Loucy (cell line): ENCODE results near the gene SAFB2.

Experiments
- H2AFZ ChIP-seq: fragments of 200-600 bp; sonication (generic); 2 replicates; pipeline ENCODE4 v1.6.0; 2016; ENCODE audit warnings: antibody characterized with exemption, mild to moderate bottlenecking, low read length, moderate library complexity
- H3F3A ChIP-seq: fragments of 200-600 bp; 2 replicates; pipeline ENCODE4 v1.6.0; 2016; ENCODE audit warnings: antibody characterized with exemption, low read depth, mild to moderate bottlenecking
- H3K27me3 ChIP-seq: fragments of 200-600 bp; sonication (generic); 2 replicates; pipeline ENCODE4 v1.6.1; 2014; ENCODE audit warnings: low read length, mild to moderate bottlenecking; ENCODE audit not compliant: insufficient read depth, poor library complexity, severe bottlenecking
- H3K36me3 ChIP-seq: fragments of 200-600 bp; sonication (generic); 2 replicates; pipeline ENCODE4 v1.6.1; 2016; ENCODE audit warnings: low read length; ENCODE audit not compliant: insufficient read depth
- H3K4me1 ChIP-seq: fragments of 200-600 bp; sonication (generic); 2 replicates; pipeline ENCODE4 v1.5.1; 2014; ENCODE audit warnings: low read length, mild to moderate bottlenecking; ENCODE audit not compliant: insufficient read depth, poor library complexity, severe bottlenecking
- H3K4me2 ChIP-seq: fragments of 200-600 bp; sonication (generic); 2 replicates; pipeline ENCODE4 v1.6.0; 2014; ENCODE audit warnings: antibody characterized with exemption, low read length, low read depth, mild to moderate bottlenecking; ENCODE audit not compliant: poor library complexity, severe bottlenecking
- H3K4me3 ChIP-seq: fragments of 200-600 bp; sonication (generic); 2 replicates; pipeline ENCODE4 v1.5.1; 2014; ENCODE audit warnings: low read length, mild to moderate bottlenecking, mixed read lengths; ENCODE audit not compliant: poor library complexity, severe bottlenecking
- H3K79me2 ChIP-seq: fragments of 200-600 bp; sonication (generic); 2 replicates; pipeline ENCODE4 v1.6.1; 2014; ENCODE audit warnings: low read length; ENCODE audit not compliant: insufficient read depth
- H3K9ac ChIP-seq: fragments of 200-600 bp; sonication (generic); 2 replicates; pipeline ENCODE4 v1.6.0; 2014; ENCODE audit warnings: mild to moderate bottlenecking, low read depth, low read length, moderate library complexity; ENCODE audit not compliant: poor library complexity, severe bottlenecking
- H3K9me2 ChIP-seq: fragments of 200-600 bp; sonication (generic); replicated peaks from 2 replicates; pipeline ENCODE4 v1.6.1; 2016; ENCODE audit warnings: low read depth, low read length, mixed read lengths
- H3K9me3 ChIP-seq: fragments of 200-600 bp; sonication (generic); 2 replicates; pipeline ENCODE4 v1.6.1; 2014; ENCODE audit warnings: mild to moderate bottlenecking, antibody characterized with exemption, low read length, low read depth; ENCODE audit not compliant: insufficient read depth
- H4K20me1 ChIP-seq: fragments of 200-600 bp; sonication (generic); 2 replicates; pipeline ENCODE4 v1.6.0; 2014; ENCODE audit warnings: antibody characterized with exemption, low read length, mild to moderate bottlenecking; ENCODE audit not compliant: insufficient read depth, poor library complexity, severe bottlenecking
- EZH2phosphoT487 ChIP-seq: fragments of 200-600 bp; IDR thresholded peaks from 2 replicates; pipeline ENCODE4 v1.6.1; 2018; ENCODE audit warnings: antibody characterized with exemption, mild to moderate bottlenecking, moderate library complexity, borderline replicate concordance
- TF ChIP-seq, protein P1 (sequence below): fragments of 200-600 bp; sonication (generic); conservative IDR thresholded peaks from 2 replicates; pipeline ENCODE4 v1.5.1; 2014; ENCODE audit warnings: mild to moderate bottlenecking, antibody characterized with exemption, low read length

The SAFB2 gene

DNA sequence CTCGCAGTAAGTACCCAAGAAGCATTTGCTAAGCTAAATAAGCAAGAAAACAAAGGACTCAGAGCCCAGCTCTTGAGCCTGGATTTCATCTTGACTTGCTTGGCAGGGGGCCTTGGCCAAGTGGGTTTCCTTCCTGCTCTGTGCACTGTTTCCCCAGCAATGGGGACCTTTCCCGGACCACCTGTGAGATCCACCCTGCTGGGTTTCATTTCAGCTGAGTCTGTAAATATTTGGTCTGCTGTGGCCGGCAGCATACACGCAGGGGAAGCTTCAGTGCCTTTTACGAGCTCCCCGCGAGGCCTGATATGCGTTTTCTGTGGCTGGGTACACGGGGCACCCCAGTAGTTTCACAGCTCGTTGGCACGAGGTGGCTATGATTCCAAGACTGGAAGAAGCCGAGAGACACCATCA lies 42.4 kb downstream of the SAFB2 start:
- H3K9me3 ChIP-seq = no peaks in the 10 kb centered on the region
- no peaks in the 10 kb centered on the region for H4K20me1 ChIP-seq
- no peaks in the 10 kb centered on the region for H3F3A ChIP-seq
- no peak overlapping the region for H2AFZ ChIP-seq
- H3K9me2 ChIP-seq = no peaks in the 10 kb centered on the region
- H3K4me2 ChIP-seq = peak overlapping the region; percentile 52
- no peaks in the 10 kb centered on the region for H3K27me3 ChIP-seq
- peaks cover 16% of the 10 kb centered on the region for H3K4me1 ChIP-seq
- H3K4me3 ChIP-seq = peak overlapping the region; percentile 22
- no peaks in the 10 kb centered on the region for H3K79me2 ChIP-seq
- TF ChIP-seq, protein P1, sequence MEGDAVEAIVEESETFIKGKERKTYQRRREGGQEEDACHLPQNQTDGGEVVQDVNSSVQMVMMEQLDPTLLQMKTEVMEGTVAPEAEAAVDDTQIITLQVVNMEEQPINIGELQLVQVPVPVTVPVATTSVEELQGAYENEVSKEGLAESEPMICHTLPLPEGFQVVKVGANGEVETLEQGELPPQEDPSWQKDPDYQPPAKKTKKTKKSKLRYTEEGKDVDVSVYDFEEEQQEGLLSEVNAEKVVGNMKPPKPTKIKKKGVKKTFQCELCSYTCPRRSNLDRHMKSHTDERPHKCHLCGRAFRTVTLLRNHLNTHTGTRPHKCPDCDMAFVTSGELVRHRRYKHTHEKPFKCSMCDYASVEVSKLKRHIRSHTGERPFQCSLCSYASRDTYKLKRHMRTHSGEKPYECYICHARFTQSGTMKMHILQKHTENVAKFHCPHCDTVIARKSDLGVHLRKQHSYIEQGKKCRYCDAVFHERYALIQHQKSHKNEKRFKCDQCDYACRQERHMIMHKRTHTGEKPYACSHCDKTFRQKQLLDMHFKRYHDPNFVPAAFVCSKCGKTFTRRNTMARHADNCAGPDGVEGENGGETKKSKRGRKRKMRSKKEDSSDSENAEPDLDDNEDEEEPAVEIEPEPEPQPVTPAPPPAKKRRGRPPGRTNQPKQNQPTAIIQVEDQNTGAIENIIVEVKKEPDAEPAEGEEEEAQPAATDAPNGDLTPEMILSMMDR = no peak
- no peak for TF ChIP-seq EZH2phosphoT487
- H3K36me3 ChIP-seq = peaks cover 3% of the 10 kb centered on the region; the same call in 1 of the 2 replicates
- H3K9ac ChIP-seq = peak overlapping the region; percentile 56

GRCh38 chr19:5579697-5580096 lies 42.9 kb downstream of the SAFB2 start:
- Histone ChIP-seq H3K79me2 (no peaks in the 10 kb centered on the region), H3K9me2 (no peaks in the 10 kb centered on the region), H2AFZ (no peak overlapping the region), H3K9ac (peak overlapping the region; percentile 56), H3K27me3 (no peaks in the 10 kb centered on the region), H3F3A (no peaks in the 10 kb centered on the region), H3K9me3 (no peaks in the 10 kb centered on the region), H3K4me1 (peaks cover 16% of the 10 kb centered on the region), H3K36me3 (peaks cover 3% of the 10 kb centered on the region; the same call in 1 of the 2 replicates), H4K20me1 (no peaks in the 10 kb centered on the region), H3K4me3 (peak overlapping the region; percentile 22), H3K4me2 (peak overlapping the region; percentile 52)
- TF ChIP-seq EZH2phosphoT487 = no peak
- TF ChIP-seq, protein P1 = no peak

DNA sequence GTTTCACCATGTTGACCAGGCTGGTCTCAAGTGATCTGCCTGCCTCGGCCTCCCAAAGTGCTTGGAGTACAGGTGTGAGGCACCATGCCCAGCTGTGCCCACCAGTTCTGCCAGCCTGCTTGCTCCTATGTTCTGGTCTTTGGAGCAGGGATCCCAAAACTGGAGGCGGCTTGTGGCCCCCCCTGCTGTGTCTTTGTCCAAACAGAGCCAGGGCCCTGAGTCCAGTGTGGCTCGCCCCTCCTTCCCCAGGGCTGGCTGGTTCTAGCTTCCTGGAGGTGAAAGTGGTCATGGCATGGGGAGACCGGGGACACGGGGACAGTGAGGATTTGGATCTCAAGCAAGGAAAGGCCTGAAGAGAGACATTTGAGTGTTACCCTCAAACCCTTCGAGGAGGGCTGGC lies 43.3 kb downstream of the SAFB2 start:
- Histone ChIP-seq H2AFZ (no peak overlapping the region), H3K36me3 (peaks cover under 1% of the 10 kb centered on the region; the same call in 1 of the 2 replicates), H3K9me2 (no peaks in the 10 kb centered on the region), H3K4me1 (peaks cover 16% of the 10 kb centered on the region), H3F3A (no peaks in the 10 kb centered on the region), H3K27me3 (no peaks in the 10 kb centered on the region), H4K20me1 (no peaks in the 10 kb centered on the region), H3K4me2 (no peak overlapping the region), H3K79me2 (no peaks in the 10 kb centered on the region), H3K9me3 (no peaks in the 10 kb centered on the region), H3K9ac (peak overlapping the region; percentile 56), H3K4me3 (no peak overlapping the region)
- no peak for TF ChIP-seq EZH2phosphoT487
